Mucosa of descending colon (tissue), 3 donors: ENCODE data around the gene MED13L. TPM values are rescaled to one million over a fixed set of nuclear protein-coding genes. Genes with fewer than 3 reads are reported as not detected.

Experiments
- ATAC-seq: fragments of 200-7000 bp; cut with Tn5 transposase; one replicate; pipeline ENCODE4 v1.9.1; 2020; ENCODE audit warnings: mild to moderate bottlenecking, moderate library complexity
- DNase-seq, 3 donors: peaks; one replicate each; pipeline ENCODE4 v3.0.0-alpha.2; 2020
- H3K36me3 ChIP-seq: fragments of 200-600 bp; one replicate; pipeline ENCODE4 v1.8.0; 2021; ENCODE audit warnings: low read depth, mild to moderate bottlenecking
- H3K4me1 ChIP-seq: fragments of 200-600 bp; one replicate; pipeline ENCODE4 v1.8.0; 2021; ENCODE audit warnings: low read depth, mild to moderate bottlenecking
- H3K4me3 ChIP-seq: fragments of 200-600 bp; one replicate; pipeline ENCODE4 v1.8.0; 2021; ENCODE audit warnings: mild to moderate bottlenecking
- H3K9me3 ChIP-seq: fragments of 200-600 bp; one replicate; pipeline ENCODE4 v1.8.0; 2021; ENCODE audit warnings: mild to moderate bottlenecking
- CTCF ChIP-seq: fragments of 200-600 bp; IDR thresholded peaks from one replicate; pipeline ENCODE4 v1.8.0; 2022; ENCODE audit warnings: antibody characterized with exemption, mild to moderate bottlenecking
- intact Hi-C, 2 donors: fragments of 100-400 bp; cut with DNase I in 1 of 2; cut with micrococcal nuclease in 1 of 2; formaldehyde crosslinking; loops; one replicate each; pipeline versions ENCODE4 v1.11.0 to v1.11.1; 2022; cut with DNase I, micrococcal nuclease
- total RNA-seq, 3 donors: library from RNA; stranded (reverse); fragmentation: NEBNext Ultra II Directional in 2 of 3; extraction: Animal tissue kit (Norgen Biotek cat#: 25700) in 2 of 3; gene quantifications; one replicate each; pipeline versions ENCODE4 v1.2.1 to v1.2.4, GENCODE V29; 2021 to 2023
- donor health status: DM: no; HTN: no; CAD: no; lungs with moderate emphysema.
- donor health status: DM: no; HTN: no; CAD: no.
- donor health status: DM: no; HTN: yes; CAD: no.

Gene MED13L
- total RNA-seq, 3 donors from 2014 or later = 96.9 to 165 (median 135) TPM

GRCh38 chr12:116089080-116089479, 188.4 kb downstream of the MED13L start:
- Histone ChIP-seq H3K4me1 (no peaks in the 10 kb centered on the region), H3K36me3 (no peaks in the 10 kb centered on the region), H3K4me3 (no peak overlapping the region), H3K9me3 (no peaks in the 10 kb centered on the region)
- ATAC-seq (no peak), DNase-seq (no peak)
- intact Hi-C loops = no loop called here
- TF ChIP-seq CTCF = no peak

- H3K4me3 ChIP-seq = no peak overlapping the region
- intact Hi-C loops = no loop called here
- ATAC-seq (no peak), DNase-seq (no peak)
- H3K9me3 ChIP-seq = no peaks in the 10 kb centered on the region
- H3K4me1 ChIP-seq = no peaks in the 10 kb centered on the region
- no peak for TF ChIP-seq CTCF
- H3K36me3 ChIP-seq = no peaks in the 10 kb centered on the region
Measured at GRCh38 chr12:116087962-116088361, 189.5 kb downstream of the MED13L start.

- Histone ChIP-seq H3K4me3 (no peak overlapping the region), H3K4me1 (no peaks in the 10 kb centered on the region), H3K36me3 (no peaks in the 10 kb centered on the region), H3K9me3 (no peaks in the 10 kb centered on the region)
- intact Hi-C loops = no loop called here
- no peak for TF ChIP-seq CTCF
- no peak for ATAC-seq
- no peak for DNase-seq
Measured at GRCh38 chr12:116087399-116087798, 190.1 kb downstream of the MED13L start.

- ATAC-seq = no peak
- H3K9me3 ChIP-seq = no peaks in the 10 kb centered on the region
- H3K36me3 ChIP-seq = no peaks in the 10 kb centered on the region
- H3K4me3 ChIP-seq = no peak overlapping the region
- no peak for TF ChIP-seq CTCF
- no peak for DNase-seq
- intact Hi-C loops = no loop called here
- no peaks in the 10 kb centered on the region for H3K4me1 ChIP-seq
Measured at GRCh38 chr12:116080415-116080814, 197.1 kb downstream of the MED13L start.

- intact Hi-C loops = no loop called here
- no peak for TF ChIP-seq CTCF
- H3K36me3 ChIP-seq = no peaks in the 10 kb centered on the region
- H3K4me3 ChIP-seq = no peak overlapping the region
- ATAC-seq = no peak
- no peak for DNase-seq
- H3K9me3 ChIP-seq = no peaks in the 10 kb centered on the region
- no peaks in the 10 kb centered on the region for H3K4me1 ChIP-seq
Measured at GRCh38 chr12:116078396-116078795, 199.1 kb downstream of the MED13L start.

- ATAC-seq (no peak), DNase-seq (no peak)
- Histone ChIP-seq H3K4me3 (no peak overlapping the region), H3K9me3 (no peaks in the 10 kb centered on the region), H3K4me1 (no peaks in the 10 kb centered on the region), H3K36me3 (no peaks in the 10 kb centered on the region)
- no peak for TF ChIP-seq CTCF
- intact Hi-C loops = no loop called here
Measured at GRCh38 chr12:116077431-116077830, 200.1 kb downstream of the MED13L start.
